Activated CD8-positive, alpha-beta memory T cell treated with anti-CD3 and anti-CD28 coated beads for 48 hours (primary cell): Measurements from ENCODE around the gene CD2AP.

Source experiments
- DNase-seq, 3 experiments: peaks; one replicate each; pipeline ENCODE4 v3.0.0-alpha.2; 2020; ENCODE audit warnings: low read depth in 2 of 3, low spot score in 2 of 3

The CD2AP gene

DNA sequence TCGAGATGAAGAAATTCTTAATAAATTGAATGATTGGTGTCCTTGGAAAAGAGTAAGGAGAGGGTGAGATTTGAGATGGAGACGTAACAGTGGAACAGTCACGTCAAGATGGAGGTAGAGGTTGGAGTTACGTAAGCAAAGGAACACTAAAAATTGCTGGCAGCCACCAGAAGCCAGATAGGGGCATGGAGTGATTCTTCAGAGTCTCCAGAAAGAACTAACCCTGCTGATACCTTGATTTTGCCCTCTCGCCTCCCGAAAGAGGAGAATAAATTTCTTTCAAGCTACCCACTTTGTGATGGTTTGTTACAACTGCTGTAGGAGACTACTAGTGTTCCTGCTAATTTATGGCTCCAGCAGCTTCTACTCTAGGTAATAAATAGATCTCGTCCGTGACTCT, 17.6 kb downstream of the CD2AP start:
- no peak for DNase-seq

DNA sequence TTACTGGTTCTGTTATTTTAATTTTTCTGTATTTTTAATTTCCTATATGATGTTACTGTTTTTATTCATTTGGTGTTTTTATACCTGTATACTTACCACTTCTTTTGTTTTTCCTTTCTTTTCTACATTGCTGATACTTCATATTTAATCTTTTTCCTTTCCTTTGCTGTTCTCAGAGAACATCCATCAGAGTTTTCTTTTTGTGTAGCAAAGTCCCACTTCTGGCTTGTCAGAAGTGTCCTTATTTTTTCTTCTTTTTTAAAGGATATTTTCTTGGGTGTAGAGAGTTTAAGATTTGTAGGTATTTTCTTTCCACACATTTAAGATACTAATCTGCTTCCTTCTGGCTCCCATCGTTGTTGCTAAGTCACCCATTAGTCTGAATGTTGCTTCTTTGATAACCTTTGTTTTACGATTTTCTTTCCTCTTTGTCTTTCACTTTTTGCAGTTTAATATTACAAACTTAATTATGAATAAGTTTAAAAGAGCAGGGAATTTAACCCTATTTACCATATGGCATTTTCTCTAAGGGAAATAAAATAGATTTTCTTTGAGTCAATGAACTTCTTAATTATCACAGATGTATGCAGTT, 18.5 kb downstream of the CD2AP start:
- no peak for DNase-seq

DNA sequence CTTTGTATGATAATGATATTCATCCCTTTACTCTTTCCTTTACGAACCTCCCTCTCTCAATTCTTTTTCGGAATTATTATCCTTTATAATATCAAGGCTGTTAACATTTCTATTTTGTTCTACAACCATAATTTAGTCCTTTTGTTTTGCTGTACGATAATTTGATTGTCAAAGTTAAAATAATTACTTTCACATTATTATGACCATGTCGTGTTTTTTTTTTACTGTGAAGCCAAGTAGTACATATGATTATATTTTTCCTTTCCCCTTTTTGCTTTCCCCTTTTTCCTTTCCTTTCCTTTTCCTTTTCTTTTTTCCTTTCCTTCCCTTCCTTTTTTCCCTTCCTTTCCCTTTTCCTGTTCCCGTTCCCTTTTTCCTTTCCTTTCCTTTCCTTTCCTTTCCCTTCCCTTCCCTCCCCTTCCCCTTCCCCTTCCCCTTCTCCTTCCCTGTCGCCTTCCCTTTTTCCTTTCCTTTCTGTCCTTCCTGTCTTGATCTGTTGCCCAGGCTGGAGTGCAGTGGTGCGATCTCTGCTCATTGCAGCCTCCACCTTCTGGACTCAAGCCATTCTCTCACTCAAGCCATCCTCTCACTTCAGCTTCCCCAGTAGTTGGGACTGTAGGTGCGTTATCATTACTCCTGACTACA, 19.5 kb downstream of the CD2AP start:
- DNase-seq, result no peak

DNA sequence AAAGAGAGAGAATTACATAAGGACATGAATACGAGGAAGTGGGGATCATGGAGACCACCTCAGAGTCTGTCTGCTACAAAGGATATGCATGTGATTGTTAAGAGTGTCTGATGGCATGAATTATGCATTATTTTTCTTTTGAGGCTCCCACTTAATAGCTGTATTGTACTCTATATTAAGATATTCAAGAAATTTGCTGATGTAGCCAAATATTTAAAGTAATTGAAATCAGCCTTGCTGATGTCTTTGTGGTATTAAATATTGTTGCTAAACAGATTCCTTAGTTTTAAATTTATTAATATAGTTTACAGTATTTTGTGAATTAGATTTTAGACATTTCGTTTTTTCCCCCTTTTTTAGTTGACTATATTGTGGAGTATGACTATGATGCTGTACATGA, 25.3 kb downstream of the CD2AP start:
- no peak for DNase-seq

DNA sequence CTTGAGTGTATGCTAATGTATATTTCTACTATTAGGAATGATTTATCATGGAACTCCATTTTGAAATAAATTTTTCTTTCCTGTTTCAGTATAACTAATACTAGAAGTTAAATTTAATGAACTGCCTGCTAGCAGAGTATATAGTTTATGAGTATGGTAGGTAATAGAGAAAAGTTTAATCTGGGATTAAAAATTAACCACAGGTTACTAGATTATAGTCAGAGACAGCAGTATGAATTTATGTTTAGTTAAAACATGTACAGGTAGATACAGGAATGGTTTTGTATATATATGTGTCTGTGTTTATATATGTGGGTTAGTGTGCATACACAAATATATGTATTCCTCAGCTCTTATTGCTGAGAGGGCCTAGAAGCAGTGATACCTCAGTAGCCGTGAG, 32.3 kb downstream of the CD2AP start:
- no peak for DNase-seq

DNA sequence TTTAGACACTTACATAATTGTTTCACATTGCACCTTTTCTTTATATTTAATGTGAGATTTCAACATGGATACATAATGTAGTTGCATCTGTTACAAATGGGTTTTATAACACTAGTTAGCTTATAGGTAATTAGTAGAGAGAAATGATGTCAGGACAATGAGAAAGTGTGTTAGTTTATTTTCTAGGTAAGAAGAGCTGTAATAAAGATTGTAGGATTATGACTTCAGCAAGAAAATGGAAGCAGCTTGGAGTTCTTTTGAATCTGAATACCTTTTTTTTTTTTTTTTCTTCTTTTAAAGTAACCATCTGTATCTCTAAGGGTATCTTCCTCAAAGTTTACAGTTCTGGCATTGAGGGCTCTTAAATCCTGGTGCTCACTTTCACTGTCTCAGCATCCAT, 35.3 kb downstream of the CD2AP start:
- DNase-seq, result no peak

DNA sequence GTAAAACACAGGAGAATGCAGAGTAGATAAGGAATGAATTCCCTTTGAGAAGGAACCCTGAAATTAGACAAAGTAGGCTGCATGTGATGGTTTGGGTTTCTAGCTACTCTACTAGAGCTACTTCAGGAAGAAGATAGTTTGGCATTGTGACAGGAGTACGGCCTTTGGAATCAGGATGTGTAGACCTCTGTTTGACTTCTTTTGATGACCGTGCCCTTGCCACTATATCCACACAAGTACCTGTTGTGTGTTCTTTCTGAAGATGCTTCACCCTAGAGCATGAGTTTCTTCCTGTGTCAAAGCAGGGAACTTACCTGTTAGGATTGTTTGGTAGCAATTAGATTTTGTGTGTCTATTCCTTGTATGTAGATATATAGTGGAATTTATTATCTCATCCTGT, 41.7 kb downstream of the CD2AP start:
- no peak for DNase-seq

DNA sequence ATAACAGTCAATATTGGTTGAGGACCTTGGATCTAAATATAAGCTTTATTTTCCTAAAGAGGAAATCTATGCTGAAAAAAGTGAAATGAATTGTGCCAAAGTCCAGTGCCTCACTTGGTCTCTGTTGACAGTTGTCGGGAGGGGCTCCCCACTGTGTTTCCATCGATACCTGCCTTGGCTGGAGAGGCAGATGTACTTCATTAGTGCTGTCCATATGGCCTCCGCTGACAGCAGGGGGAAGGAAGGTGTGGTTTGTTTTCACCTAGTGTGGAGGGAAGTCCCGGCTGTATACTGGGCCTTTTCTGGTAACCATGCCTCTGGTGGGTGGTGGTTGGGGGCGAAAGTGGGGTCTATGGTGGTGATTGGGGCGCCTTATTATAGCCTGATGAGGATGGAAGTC, 42.7 kb downstream of the CD2AP start:
- DNase-seq, result no peak

DNA sequence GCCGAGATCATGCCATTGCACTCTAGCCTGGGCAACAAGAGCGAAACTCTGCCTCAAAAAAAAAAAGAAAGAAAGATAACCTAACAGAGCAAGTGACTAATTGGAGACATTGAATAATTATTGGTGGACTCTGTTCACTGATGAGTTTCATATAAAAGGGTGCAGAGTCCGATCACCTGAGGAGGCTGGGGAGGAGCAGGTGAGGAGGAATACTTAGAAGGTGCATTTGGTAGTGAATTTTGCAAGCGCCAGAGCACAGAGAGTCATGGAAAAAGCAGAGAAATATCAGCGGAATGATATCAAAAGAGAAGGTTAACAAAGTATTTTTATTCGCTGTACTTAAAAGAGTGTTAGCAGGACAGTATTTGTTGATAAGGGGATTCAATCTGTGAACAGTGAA, 44.4 kb downstream of the CD2AP start:
- DNase-seq, result no peak

DNA sequence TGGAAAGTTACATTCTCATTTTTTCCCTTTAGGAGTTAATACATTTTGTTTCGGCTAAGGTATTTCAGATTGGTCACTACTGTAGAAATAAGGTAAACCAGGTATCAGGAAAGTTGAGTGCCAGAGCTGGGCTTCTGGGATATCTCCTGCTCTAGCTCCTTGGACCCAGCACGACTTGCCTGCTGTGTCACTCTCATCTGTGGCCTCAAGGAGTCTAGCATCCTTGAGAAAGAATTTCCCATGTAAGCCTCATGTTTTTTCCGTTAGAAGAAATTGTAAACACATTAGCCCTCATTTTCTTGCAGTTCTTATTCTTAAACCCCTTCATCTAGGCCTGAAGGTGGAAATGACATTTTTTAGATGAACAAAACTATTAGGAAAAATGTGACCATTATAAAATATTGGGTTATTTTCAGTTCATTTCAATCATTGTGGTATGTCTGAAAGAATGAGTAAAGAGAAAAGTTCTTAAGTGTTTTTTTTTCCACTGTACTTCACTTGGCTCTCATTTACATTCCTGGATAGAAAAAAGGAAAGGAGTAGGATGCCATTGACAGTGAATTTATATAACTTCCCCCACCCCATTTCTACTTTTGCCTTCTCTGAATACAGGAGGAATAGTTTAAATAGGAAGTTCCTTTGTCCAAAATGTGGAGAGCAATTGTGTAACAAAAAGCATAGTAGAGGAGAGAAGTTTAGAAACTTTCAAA, 46.7 kb downstream of the CD2AP start:
- no peak for DNase-seq

DNA sequence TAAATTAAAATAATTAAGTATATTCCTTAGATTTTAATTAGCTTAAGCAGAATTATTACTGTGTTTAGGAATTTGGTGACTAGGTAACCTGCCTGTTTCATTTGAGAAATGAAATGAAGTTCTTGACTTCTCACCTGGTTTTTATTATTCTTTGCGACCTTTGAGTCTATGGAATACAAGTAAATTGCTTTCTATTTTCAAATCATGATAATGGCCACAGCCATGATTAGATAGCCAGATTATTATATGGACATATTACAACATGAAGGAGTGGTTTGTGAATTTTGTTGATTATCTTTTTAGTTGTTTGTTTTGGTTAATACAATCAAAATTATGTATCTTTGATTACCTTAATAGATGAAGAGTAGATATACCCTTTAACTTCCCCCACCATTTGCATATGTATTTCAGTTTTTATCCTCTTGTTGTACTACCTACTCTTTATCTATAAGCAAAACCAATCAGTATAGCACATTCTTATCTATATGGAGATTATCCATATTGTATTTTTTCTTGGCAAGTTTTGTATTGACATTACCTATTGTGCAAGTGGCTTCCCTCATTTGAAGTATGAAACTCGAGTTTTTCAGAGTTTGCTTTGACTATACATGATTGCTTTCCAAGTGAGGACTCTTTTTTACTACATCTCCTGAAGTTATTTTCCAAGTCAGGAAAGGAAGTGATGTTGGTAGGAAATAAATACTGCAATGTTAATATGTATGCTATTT, 47.9 kb downstream of the CD2AP start:
- DNase-seq, result no peak

DNA sequence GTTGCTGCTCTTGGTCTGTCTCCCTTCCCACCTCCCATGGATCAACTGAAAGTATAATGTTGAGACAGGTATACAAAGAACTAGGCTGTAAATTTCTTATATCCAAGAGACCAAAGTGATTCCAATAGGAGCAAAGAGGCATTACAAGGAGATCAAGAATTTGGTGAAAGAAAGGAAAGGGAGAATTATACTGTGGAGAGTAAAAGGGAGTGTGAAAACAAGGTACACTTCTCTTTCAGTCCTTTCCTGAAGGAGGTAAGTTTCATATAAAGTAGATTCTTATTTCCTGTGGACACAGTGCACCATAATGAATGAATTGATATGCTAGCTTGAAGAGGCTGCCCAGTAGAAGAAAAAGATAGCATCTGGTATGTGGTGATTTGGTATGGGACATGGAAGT, 49.7 kb downstream of the CD2AP start:
- DNase-seq, result no peak

DNA sequence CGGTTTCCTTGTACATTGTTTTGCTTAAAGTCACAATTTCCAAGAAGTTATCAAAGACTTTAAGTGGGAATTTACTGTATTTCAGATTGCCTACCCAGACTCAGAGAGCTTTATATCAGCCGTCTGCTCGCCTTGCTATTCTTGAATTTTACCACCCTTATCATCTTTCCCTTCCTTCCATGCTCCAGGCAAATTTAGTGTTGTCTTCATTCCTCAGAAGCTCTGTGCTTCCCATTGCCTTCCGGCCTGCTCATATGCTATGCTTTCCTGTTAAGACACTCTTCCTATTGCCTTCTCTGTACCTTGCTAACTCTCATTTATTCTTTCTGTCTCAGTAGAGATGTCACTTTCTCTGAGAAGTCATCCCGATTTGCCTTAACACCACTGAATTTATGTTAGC, 52.1 kb downstream of the CD2AP start:
- no peak for DNase-seq

DNA sequence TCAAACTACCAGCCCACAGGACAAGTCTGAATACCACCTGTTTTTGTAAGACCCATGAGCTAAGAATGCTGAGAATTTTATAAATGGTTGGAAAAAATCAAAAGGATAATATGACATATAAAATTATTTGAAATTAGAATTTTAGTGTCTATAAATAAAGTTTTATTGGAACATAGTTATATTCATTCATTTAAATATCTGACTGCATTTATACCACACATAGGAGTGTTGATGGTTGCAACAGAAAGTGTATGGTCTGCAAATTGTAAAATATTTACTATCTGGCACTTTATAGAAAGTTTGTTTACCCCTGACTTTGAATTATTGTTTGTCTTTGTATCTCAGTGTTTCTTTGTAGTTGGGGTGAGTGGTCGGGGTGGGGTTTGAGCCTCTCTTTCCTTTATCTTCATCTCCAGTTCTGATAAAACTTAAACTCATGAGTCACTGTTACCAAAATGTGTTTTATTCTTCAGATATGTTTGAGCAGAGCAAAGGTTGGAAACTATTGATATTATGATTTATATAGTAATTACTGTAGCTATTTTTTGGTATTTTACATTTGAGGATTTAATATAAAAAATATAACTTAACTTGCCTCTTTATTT, 55.5 kb downstream of the CD2AP start:
- DNase-seq, result no peak

DNA sequence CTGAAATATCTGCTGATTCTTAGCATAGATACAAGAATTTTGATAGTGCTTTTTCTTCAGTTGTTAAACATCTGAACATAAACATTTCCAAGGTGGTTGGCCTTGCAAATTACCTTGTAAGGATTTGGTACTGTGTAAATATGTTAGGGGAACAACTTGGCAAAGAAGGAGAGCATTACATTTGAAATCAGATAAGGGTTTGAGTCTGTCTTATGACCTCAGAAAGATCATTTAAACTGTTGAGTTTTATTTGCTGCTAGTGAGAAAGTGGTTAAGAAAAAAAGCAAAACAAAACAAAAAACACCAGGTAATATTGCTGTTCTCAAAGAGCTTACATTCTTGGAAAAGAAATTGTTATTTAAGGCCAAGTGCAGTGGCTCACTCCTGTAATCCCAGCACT, 56.5 kb downstream of the CD2AP start:
- DNase-seq, result no peak

DNA sequence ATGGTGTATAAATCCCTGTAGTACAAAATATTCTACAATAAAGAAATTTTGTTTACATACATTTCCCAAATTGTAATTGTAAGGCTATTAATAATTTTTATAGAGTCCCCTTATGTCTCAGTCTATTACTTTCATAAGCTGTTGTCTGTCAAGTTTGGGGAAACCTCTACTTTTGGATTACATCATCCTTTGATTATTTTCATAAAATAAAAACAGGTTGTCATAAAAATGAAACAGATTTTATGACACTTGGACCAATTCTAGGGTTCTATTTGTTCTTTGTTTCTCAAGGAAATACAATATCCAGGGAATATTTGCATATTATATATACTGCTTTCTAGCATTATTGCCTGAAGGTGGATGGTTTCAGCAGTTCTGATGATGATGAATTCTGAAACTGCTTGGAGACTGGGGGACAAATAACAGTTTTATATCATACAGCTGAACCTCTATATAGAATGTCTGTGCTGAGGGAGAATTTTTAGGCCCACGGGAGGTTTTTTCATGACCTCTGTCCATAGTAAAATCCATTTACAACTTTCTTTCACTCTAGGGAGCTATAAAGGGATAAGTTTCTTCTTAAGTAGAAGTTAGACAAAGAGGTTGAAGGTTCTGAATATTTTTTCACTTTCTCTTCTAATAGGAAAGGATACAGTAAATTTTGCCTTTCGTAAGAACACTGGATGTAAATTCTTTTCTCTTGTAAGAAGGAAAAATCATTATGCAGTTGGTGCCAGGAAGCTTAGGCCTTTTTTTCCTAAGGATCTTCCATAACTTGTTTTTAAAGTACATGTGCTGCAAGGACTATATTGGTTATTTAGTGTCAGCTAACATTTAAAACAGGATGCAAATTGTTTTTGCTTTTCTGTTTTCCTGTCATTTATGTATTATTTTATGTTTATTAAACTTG, 58.0 kb downstream of the CD2AP start:
- no peak for DNase-seq

DNA sequence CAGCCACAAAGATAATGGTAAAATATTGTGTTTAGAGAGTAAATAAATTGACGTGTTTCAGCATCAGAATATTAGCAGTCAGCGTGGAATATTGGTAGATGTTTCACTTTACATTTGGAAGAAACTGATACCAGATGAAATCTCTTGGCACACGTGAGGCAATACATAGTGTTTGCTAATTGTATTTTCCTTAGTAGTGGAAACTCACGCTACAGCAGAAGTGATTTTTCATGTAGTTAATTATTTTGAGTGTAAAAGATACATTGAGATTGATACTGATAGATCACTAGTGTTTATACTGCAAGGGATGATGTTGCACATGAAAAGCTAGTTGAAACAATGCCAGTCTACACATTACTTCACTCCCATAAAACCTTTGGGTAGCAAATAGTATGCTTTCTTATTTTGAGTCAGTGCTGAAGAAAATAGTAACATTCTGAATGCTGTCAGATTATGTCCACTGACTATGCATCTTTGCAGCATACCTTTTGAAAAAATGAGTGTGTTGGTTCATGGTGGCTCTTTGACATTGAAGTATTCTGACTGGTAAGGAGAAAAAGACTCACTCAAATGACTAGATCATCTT, 59.3 kb downstream of the CD2AP start:
- DNase-seq, result no peak

DNA sequence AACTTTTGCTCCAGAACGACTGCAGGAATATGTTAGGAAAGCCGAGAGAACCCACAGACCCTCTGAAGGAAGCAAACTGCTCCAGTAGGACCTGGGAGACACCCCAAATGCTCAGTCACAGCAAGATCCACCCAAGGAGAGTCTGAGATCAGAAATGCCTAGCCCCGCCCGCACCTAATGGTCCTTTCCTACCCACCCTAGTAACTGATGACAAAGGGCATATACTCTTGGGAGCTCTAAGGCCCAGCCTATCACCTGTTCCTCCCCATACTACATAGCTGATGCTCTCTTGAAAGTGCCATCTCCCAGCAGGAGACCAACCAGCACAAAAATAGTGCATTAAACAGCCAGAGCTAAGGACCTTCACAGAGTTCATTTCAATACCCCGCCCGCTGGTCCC, 67.6 kb downstream of the CD2AP start:
- no peak for DNase-seq

DNA sequence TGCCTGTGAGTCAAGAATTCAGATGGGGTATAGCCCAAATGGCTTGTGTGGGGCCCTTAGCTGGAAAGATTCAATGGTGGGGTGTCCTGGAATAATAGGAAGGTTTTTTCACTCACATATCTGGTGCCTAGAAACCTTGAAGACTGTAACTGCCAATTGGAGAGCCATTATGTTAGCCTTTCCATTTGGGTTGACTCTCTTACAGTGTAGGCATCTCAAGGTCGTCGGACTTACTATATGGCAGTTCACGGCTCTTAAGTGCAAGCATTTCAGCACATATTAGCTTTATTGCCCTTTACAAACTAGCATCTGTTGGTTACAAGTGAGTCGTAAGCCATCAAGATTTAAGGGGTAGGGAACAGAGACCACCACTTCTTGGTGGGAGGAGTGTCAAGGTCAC, 74.1 kb downstream of the CD2AP start:
- DNase-seq, result no peak

DNA sequence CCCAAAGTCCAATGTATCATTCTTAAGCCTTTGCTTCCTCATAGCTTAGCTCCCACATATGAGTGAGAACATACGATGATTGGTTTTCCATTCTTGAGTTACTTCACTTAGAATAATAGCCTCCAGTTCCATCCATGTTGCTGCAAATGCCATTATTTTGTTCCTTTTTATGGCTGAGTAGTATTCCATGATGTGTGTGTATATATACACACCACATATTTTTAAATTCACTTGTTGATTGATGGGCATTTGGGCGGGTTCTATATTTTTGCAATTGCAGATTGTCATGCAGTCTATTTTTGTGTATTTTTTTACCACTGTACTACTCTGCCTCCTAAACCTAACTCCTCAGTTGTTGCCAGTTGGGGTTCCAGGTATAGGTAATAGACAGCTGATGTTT, 74.7 kb downstream of the CD2AP start:
- no peak for DNase-seq
